H9 (cell line): Measurements from ENCODE around the gene RIPOR1. TPM values are rescaled to one million over a fixed set of nuclear protein-coding genes. Genes with fewer than 3 reads are reported as not detected.

Experiments
- DNase-seq: peaks from one replicate; pipeline ENCODE4 v3.0.0-alpha.2; 2017
- H2AFZ ChIP-seq: one replicate; pipeline ENCODE4 v1.6.1; 2013; ENCODE audit warnings: mild to moderate bottlenecking, low read length, control low read depth, moderate library complexity
- H2AK5ac ChIP-seq: 2 replicates; pipeline ENCODE4 v1.6.1; 2013; ENCODE audit warnings: low read length, control low read depth, mixed read lengths; ENCODE audit not compliant: insufficient read length
- H2BK120ac ChIP-seq: one replicate; pipeline ENCODE4 v1.6.1; 2013; ENCODE audit warnings: low read depth, mild to moderate bottlenecking, low read length, control low read depth, inconsistent platforms; ENCODE audit not compliant: poor library complexity, severe bottlenecking
- H2BK12ac ChIP-seq: 2 replicates; pipeline ENCODE4 v1.6.1; 2013; ENCODE audit warnings: low read length, control low read depth, mixed read lengths, low read depth; ENCODE audit not compliant: insufficient read length
- H2BK15ac ChIP-seq: 2 replicates; pipeline ENCODE4 v1.6.1; 2013; ENCODE audit warnings: low read depth, low read length, control low read depth
- H2BK20ac ChIP-seq: one replicate; pipeline ENCODE4 v1.6.1; 2013; ENCODE audit warnings: low read depth, mild to moderate bottlenecking, low read length, control low read depth, inconsistent platforms; ENCODE audit not compliant: poor library complexity, severe bottlenecking
- H2BK5ac ChIP-seq: 2 replicates; pipeline ENCODE4 v1.6.1; 2013; ENCODE audit warnings: low read length, control low read depth, mixed read lengths; ENCODE audit not compliant: insufficient read length
- H3K14ac ChIP-seq: 2 replicates; pipeline ENCODE4 v1.6.1; 2013; ENCODE audit warnings: low read length, control low read depth; ENCODE audit not compliant: insufficient read depth
- H3K18ac ChIP-seq: 2 replicates; pipeline ENCODE4 v1.6.1; 2013; ENCODE audit warnings: low read depth, mild to moderate bottlenecking, mixed read lengths, low read length, control low read depth; ENCODE audit not compliant: insufficient read length
- H3K23ac ChIP-seq: 2 replicates; pipeline ENCODE4 v1.6.1; 2013; ENCODE audit warnings: low read length, control low read depth, mixed read lengths, low read depth; ENCODE audit not compliant: insufficient read length
- H3K23me2 ChIP-seq: 2 replicates; pipeline ENCODE4 v1.6.1; 2013; ENCODE audit warnings: low read depth, mild to moderate bottlenecking, mixed read lengths, low read length, control low read depth; ENCODE audit not compliant: insufficient read length, poor library complexity, severe bottlenecking
- H3K27ac ChIP-seq: 2 replicates; pipeline ENCODE4 v1.5.1; 2013; ENCODE audit warnings: low read length, control low read depth, mixed read lengths, low read depth; ENCODE audit not compliant: insufficient read length
- H3K27me3 ChIP-seq: 2 replicates; pipeline ENCODE4 v1.6.1; 2013; ENCODE audit warnings: low read length, control low read depth, inconsistent platforms; ENCODE audit not compliant: insufficient read depth
- H3K4ac ChIP-seq: 2 replicates; pipeline ENCODE4 v1.6.1; 2013; ENCODE audit warnings: low read depth, mild to moderate bottlenecking, control low read depth, inconsistent platforms, low read length, moderate library complexity
- H3K4me1 ChIP-seq: 2 replicates; pipeline ENCODE4 v1.6.1; 2013; ENCODE audit warnings: low read length, control low read depth, inconsistent platforms; ENCODE audit not compliant: insufficient read depth
- H3K4me2 ChIP-seq: 2 replicates; pipeline ENCODE4 v1.6.1; 2013; ENCODE audit warnings: low read length, control low read depth, mixed read lengths; ENCODE audit not compliant: insufficient read length, insufficient read depth
- H3K56ac ChIP-seq: 2 replicates; pipeline ENCODE4 v1.6.1; 2013; ENCODE audit warnings: low read depth, mild to moderate bottlenecking, mixed read lengths, low read length, control low read depth; ENCODE audit not compliant: insufficient read length
- H3K79me1 ChIP-seq: 2 replicates; pipeline ENCODE4 v1.6.1; 2013; ENCODE audit warnings: low read depth, mild to moderate bottlenecking, moderate library complexity, low read length, control low read depth, inconsistent platforms; ENCODE audit not compliant: insufficient read depth, poor library complexity, severe bottlenecking
- H3K79me2 ChIP-seq: 2 replicates; pipeline ENCODE4 v1.6.1; 2013; ENCODE audit warnings: low read length, control low read depth, inconsistent platforms; ENCODE audit not compliant: insufficient read depth
- H3K9ac ChIP-seq: 2 replicates; pipeline ENCODE4 v1.6.1; 2013; ENCODE audit warnings: low read length, control low read depth, mixed read lengths; ENCODE audit not compliant: insufficient read length; ENCODE audit errors: extremely low read depth
- H3K9me3 ChIP-seq: one replicate; pipeline ENCODE4 v1.6.1; 2013; ENCODE audit warnings: low read depth, low read length, inconsistent platforms; ENCODE audit not compliant: control insufficient read depth
- H3T11ph ChIP-seq: one replicate; pipeline ENCODE4 v1.6.1; 2013; ENCODE audit warnings: mild to moderate bottlenecking, low read length, control low read depth, inconsistent platforms
- H4K20me1 ChIP-seq: one replicate; pipeline ENCODE4 v1.6.1; 2013; ENCODE audit not compliant: control insufficient read depth, insufficient read length, insufficient read depth
- H4K5ac ChIP-seq: 2 replicates; pipeline ENCODE4 v1.6.1; 2013; ENCODE audit warnings: low read depth, mild to moderate bottlenecking, mixed read lengths, low read length, control low read depth; ENCODE audit not compliant: insufficient read length
- H4K8ac ChIP-seq: replicated peaks from 2 replicates; pipeline ENCODE4 v1.6.1; 2013; ENCODE audit warnings: low read length, control low read depth, mixed read lengths, low read depth; ENCODE audit not compliant: insufficient read length
- H4K91ac ChIP-seq: 2 replicates; pipeline ENCODE4 v1.6.1; 2013; ENCODE audit warnings: low read depth, mild to moderate bottlenecking, moderate library complexity, mixed read lengths, low read length, control low read depth; ENCODE audit not compliant: insufficient read length
- H3K27ac Mint-ChIP-seq, 3 experiments: 2 replicates in 2 of 3; 3 replicates in 1 of 3; pipeline ENCODE4 v1.8.0; 2020 to 2021; ENCODE audit warnings: mixed read lengths in 3 of 3, mild to moderate bottlenecking in 1 of 3, moderate library complexity in 1 of 3
- H3K27me3 Mint-ChIP-seq: 2 replicates; pipeline ENCODE4 v1.8.0; 2021; ENCODE audit warnings: low read depth, mild to moderate bottlenecking, moderate library complexity, mixed read lengths
- H3K36me3 Mint-ChIP-seq, 3 experiments: 2 replicates in 2 of 3; 3 replicates in 1 of 3; pipeline ENCODE4 v1.8.0; 2020 to 2021; ENCODE audit warnings: low read depth in 3 of 3, mixed read lengths in 3 of 3; ENCODE audit not compliant: insufficient read depth in 1 of 3
- H3K4me1 Mint-ChIP-seq, 2 experiments: 2 replicates each; pipeline ENCODE4 v1.8.0; 2020; ENCODE audit warnings: mixed read lengths in 2 of 2
- H3K4me3 Mint-ChIP-seq, 2 experiments: 2 replicates in 1 of 2; 3 replicates in 1 of 2; pipeline ENCODE4 v1.8.0; 2020 to 2021; ENCODE audit warnings: mild to moderate bottlenecking in 2 of 2, mixed read lengths in 2 of 2, moderate library complexity in 1 of 2
- H3K9me3 Mint-ChIP-seq, 2 experiments: 2 replicates in 1 of 2; 3 replicates in 1 of 2; pipeline ENCODE4 v1.8.0; 2020; ENCODE audit warnings: mild to moderate bottlenecking in 2 of 2, mixed read lengths in 2 of 2, moderate library complexity in 1 of 2
- WGBS: extraction: QIAGEN DNeasy Blood & Tissue Kit; methylation state at CpG from one replicate; pipeline ENCODE4 v1.1.7; 2013; ENCODE audit warnings: missing lambda C conversion rate, low lambda C conversion rate, mixed read lengths; ENCODE audit not compliant: insufficient read length; ENCODE audit errors: extremely low coverage; 5-methylcytosine and 5-hydroxymethylcytosine counted together
- total RNA-seq: library from RNA; stranded (reverse); gene quantifications from 2 replicates; pipeline ENCODE4 v1.2.1, GENCODE V29; 2021
- TF ChIP-seq, protein P1 (sequence below): fragments of 200-600 bp; sonication (generic); conservative IDR thresholded peaks from 3 replicates; pipeline ENCODE4 v1.8.0; 2021; ENCODE audit warnings: antibody characterized with exemption, mild to moderate bottlenecking

The RIPOR1 gene
- total RNA-seq, 1 experiment from 2014 or later, result 14.3 TPM

GRCh38 chr16:67480833-67481560 is 47.6 kb upstream of the RIPOR1 start, which contains the start of gene ATP6V0D1:
Gene ATP6V0D1, minus strand, starts transcription at chr16:67481157. Its CDS starts 71 bp downstream, at chr16:67481086.
- Histone ChIP-seq H4K8ac (no peak within 1 kb of the TSS), H3K4me1 (no peaks in the 10 kb centered on the region; the same call in 1 of the 2 replicates), H3K18ac (peak within 1 kb of the TSS; percentile 56), H3K23me2 (peaks cover 6% of the 10 kb centered on the region), H2BK12ac (no peak within 1 kb of the TSS), H2BK5ac (no peak within 1 kb of the TSS), H3K56ac (no peak within 1 kb of the TSS), H3K23ac (no peak within 1 kb of the TSS), H3T11ph (no peak within 1 kb of the TSS), H2BK120ac (no peak within 1 kb of the TSS), H3K9ac (peak within 1 kb of the TSS; percentile 60), H2BK15ac (no peak within 1 kb of the TSS), H3K27me3 (peaks cover 4% of the 10 kb centered on the region; the same call in 1 of the 2 replicates), H3K4ac (no peak within 1 kb of the TSS), H3K27ac (no peak within 1 kb of the TSS), H4K91ac (no peak within 1 kb of the TSS), H2BK20ac (no peak within 1 kb of the TSS), H3K79me1 (no peaks in the 10 kb centered on the region), H2AFZ (peak within 1 kb of the TSS; percentile 97), H2AK5ac (no peak within 1 kb of the TSS), H3K4me2 (peak within 1 kb of the TSS; percentile 77), H4K20me1 (no peaks in the 10 kb centered on the region), H3K9me3 (no peaks in the 10 kb centered on the region), H4K5ac (no peak within 1 kb of the TSS), H3K14ac (peak within 1 kb of the TSS; percentile 83; the same call in 1 of the 2 replicates), H3K79me2 (peaks cover 1% of the 10 kb centered on the region; the same call in 1 of the 2 replicates)
- TF ChIP-seq, protein P1, sequence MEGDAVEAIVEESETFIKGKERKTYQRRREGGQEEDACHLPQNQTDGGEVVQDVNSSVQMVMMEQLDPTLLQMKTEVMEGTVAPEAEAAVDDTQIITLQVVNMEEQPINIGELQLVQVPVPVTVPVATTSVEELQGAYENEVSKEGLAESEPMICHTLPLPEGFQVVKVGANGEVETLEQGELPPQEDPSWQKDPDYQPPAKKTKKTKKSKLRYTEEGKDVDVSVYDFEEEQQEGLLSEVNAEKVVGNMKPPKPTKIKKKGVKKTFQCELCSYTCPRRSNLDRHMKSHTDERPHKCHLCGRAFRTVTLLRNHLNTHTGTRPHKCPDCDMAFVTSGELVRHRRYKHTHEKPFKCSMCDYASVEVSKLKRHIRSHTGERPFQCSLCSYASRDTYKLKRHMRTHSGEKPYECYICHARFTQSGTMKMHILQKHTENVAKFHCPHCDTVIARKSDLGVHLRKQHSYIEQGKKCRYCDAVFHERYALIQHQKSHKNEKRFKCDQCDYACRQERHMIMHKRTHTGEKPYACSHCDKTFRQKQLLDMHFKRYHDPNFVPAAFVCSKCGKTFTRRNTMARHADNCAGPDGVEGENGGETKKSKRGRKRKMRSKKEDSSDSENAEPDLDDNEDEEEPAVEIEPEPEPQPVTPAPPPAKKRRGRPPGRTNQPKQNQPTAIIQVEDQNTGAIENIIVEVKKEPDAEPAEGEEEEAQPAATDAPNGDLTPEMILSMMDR, result peak; percentile 94
- WGBS, result no CpG with 5 or more reads among the region's 57 CpGs
- peaks cover 15% of the 10 kb centered on the region for H3K27me3 Mint-ChIP-seq
- peak within 1 kb of the TSS; percentile 97 to 99 for H3K4me3 Mint-ChIP-seq
- DNase-seq, result peak; percentile 98
- peaks cover 9% of the 10 kb centered on the region in 2 experiments for H3K4me1 Mint-ChIP-seq
- H3K9me3 Mint-ChIP-seq, result no peaks in the 10 kb centered on the region
- H3K27ac Mint-ChIP-seq, result peak within 1 kb of the TSS; percentile 95 to 99 (median 97)
- no peaks in the 10 kb centered on the region for H3K36me3 Mint-ChIP-seq
